GM21423 (cell line): Measurements from ENCODE around the gene PABPN1L.

Source experiments
- ATAC-seq: cut with Tn5 transposase; IDR thresholded peaks from one replicate; pipeline ENCODE4 v1.9.1; 2021; ENCODE audit warnings: mild to moderate bottlenecking, moderate library complexity; ENCODE audit not compliant: unreplicated experiment

Gene PABPN1L

DNA sequence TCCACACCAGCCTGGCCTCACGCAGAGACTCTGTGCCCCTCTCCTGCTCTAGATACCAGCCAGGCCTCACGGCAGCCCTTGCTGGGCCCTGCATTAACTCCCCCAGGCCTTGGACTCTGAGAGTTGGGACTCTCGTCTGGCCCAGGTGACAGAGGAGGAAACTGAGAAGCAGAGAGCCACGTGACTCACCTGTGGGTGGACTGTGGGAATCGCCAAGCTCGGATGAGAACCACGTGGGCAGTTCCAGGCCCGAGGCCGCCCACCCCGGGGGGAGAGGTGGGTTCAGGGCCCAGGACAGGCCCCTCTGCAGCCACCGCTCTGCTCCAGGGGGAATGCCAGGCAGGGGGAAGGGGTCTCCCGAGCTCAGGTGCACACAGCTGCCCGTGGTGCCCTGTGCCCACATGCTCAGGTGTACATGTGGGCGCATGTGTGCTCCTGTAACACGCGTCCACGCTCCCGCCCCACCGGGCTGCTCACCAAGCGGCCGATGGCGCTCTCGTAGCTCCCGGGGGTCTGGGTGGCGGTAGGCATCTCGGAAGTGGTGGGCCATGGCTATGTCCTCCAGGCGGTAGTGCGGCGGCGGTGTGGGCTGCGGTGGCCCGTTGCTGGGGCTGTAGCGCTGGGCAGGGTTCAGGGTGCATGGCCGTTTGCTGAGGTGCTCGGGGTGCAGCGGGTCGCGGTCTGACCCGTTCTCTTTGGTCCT lies 18.3 kb upstream of the PABPN1L start:
- ATAC-seq: no peak

DNA sequence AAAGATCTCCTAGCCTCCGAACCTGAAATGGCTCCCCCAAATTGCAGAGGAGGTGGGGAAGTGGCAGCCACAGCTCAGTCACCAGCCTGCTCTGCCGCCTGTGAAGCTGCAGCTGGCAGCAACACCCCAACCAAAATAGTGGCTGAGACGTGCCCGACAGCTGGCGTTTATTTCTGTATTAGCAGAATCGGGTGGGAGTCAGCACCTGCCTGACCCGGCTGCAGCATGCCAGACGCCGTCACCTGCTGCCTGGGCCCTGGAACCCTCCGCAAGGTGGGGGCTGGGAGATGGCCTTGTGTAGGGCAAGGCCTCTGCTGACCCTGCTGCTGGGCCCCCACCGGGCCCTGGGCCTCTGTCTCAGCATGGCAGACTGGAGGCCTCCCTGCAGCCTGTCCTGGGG lies 17.5 kb upstream of the PABPN1L start:
- ATAC-seq: no peak

DNA sequence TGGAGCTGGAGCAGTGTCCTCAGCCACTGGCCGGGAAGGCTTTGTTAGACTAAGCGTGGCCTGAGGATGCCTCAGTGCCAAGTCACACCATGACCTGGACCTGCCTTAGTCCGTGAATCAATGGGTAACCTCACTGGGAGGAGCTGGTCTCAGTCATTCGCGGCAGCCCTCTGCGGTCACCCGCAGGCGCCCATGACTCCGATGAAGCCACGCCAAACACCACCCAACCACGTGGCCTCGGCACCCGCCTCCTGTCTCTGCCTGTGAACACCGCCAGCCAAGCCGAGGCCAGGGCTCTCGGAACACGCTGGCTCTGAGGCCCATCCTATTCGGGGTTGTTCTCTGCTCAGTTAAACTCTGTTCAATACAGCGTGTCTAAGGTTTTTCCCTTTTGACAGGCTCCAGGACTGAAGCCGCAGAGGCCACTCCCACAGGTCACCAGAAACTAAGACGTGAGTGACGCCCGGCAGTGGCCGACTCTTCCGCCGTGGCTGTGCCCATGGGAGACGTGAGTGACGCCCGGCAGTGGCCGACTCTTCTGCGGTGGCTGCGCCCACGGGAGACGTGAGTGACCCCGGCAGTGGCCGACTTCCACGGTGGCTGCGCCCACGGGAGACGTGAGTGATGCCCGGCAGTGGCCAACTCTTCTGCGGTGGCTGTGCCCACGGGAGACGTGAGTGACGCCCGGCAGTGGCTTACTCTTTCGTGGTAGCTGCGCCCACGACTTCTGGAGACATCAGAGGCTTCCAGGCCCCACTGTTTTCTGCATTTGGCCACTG lies 16.8 kb upstream of the PABPN1L start:
- no peak for ATAC-seq

- ATAC-seq: no peak
Measured at GRCh38 chr16:88882358-88883030, 16.0 kb upstream of the PABPN1L start.

- no peak for ATAC-seq
Measured at GRCh38 chr16:88881675-88882357, 15.4 kb upstream of the PABPN1L start.

GRCh38 chr16:88881007-88881615 lies 14.7 kb upstream of the PABPN1L start:
- ATAC-seq: no peak

DNA sequence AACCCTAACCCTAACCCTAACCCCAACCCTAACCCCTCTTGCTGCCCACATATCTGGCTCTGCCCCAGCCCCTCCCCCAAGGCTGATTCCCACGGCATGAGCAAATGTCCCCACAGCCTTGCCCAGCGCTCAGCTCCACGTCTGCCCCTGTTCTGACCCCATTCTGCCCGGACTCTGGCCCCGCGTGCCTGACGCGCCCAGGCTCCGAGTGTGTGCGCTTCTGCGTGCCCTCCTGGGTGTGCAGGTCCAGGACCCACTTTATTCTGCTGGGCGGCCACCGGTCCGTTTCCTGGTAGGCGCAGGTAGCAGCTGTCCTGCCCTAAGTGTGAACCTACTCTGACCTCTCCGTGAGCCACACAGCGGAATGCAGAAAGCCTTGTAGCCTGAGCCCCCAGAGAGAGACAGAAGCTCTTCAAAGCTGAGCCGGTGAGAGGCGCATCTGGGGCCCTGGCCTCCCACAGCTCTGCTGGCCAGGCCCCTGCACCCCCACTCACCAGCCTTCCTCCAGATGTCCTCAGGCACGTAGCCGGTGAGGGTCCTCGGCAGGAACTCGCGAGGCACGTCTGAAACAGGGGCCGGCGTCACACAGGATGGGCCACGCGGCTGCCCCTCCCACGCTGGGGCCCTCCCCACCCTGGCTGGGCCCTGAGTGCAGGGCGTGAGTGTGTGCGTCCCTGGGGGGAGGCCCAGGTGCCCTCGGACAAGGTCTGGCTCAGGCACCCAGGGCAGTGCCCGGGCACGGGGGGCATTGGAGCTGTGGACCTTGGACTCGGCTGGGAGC lies 14.0 kb upstream of the PABPN1L start:
- no peak for ATAC-seq

- ATAC-seq: no peak
Measured at GRCh38 chr16:88879788-88880055, 13.3 kb upstream of the PABPN1L start.

DNA sequence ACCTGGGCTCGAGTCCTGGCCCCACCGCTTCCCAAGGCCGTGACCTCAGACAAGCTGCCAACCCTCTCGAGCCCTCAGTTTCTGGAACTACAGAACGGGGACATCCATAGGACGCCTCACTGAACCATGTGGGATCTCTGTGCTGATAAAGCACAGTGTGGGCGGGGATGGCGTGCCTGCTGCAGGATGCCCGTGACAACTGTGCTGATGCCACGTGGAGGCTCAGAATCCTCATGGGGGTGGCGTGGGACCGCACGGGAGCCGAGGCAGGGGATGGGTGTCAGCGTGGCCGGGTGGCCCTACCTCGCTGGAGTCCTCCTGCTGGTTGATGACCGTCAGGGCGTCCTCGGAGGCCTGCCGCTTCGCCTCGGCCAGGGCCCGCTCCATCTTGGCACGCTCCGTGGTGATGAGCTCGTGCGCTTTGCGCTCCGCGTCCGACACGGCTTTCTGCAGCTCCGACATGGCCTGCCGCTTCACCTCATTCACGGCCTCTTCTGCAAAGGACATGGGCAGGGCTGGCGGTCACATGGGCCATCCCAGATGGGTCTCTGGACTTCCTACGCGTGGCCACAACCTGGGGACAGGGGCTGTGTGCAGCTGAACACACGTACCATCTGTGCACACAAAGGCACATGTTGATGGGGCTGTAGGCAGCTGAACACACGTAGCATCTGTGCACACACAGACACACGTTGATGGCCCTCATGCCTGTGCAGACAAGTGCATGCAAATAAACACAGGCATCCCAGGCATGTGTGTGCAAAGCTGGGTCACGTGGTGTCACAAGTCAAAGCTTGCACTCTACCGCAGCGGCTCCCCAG lies 12.7 kb upstream of the PABPN1L start:
- ATAC-seq: no peak

- ATAC-seq: no peak
Measured at GRCh38 chr16:88878356-88878755, 11.9 kb upstream of the PABPN1L start.

DNA sequence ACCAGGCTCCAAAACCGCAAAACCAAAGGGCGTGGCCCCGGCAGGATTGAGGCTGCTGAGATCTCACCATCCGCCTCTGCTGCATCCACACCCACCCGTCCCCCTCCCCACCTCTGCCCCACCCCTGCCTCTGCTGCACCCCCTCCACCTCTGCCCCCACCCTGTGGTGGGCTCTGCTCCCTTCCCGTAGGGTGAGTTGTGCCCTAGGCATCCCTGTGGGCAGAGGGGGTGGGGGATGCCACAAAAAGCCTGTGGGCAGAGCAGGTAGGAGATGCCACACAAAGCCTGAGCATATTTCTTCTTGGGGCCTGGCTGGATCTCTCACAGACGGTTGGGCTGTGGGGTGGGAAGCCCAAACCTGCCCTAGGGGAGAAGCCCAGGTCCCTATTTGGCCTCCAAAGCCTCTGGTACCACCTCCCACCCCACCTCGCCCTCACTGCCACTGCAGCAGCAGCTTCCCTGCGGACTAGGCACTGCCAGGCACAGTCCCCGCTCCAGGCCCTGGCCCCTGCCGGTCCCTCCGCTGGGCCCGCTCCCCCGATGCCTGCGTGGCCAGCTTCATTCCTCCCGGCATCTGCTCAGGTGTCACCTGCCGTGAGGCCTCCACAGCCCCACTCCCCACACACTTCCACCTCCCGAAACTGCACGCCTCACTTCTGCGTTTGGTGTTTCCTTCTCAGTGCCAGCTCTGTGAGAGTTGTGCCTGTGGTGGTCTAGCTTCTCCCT lies 11.3 kb upstream of the PABPN1L start:
- ATAC-seq: no peak

DNA sequence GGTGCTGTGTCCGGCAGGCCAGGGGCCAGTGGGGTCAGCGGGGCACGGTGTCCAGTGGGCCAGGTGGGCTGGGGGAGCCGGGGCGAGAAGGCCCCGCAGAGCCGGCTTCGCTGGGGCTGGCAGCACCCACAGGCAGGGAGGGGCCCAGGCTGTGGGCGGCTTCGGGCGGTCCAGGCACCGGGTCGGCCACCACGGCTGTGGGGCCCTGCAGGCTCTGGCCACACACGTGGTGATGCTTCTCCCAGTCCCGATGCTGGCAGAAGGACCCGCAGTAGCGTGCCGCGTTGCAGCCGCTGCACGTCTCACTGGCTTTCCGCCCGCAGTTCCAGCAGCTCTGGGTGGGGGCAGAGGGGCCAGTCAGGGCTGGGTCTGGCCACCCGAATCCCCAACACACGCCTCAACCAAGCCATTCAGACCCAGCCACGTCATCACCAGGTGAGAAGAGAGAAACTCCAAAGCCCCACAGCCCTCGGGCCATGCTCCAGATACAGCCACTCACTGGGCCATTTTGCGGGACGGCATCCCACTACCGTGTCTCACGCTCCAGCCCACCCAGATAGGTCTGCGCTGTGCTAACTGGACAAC lies 10.6 kb upstream of the PABPN1L start:
- no peak for ATAC-seq

DNA sequence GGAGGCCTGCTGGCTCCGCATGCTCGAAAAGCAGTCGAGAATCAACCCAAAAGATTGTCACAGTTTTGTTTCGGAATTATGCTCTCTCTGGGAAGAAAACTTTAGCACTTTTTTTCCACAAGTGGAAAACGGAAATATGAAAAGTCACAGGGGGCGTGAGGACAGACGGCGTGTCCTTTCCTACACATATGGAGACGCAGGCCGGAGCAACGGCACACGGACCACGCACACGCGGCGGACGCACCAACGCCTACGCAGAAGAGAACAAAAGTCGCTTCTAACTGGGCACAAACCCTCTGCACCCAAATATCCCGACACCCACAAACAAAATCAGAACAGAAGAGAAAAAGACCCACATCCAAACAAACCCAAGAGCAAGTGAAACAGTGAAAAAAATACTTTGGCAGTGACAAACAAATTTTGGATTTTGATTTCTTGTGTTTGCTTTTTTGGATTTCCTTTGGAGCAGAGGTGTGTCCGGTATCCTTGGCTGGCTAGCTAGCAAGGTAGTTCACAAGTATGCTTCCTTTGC lies 9.3 kb upstream of the PABPN1L start:
- ATAC-seq: no peak

- ATAC-seq: no peak
Measured at GRCh38 chr16:88874938-88875599, 8.6 kb upstream of the PABPN1L start.

DNA sequence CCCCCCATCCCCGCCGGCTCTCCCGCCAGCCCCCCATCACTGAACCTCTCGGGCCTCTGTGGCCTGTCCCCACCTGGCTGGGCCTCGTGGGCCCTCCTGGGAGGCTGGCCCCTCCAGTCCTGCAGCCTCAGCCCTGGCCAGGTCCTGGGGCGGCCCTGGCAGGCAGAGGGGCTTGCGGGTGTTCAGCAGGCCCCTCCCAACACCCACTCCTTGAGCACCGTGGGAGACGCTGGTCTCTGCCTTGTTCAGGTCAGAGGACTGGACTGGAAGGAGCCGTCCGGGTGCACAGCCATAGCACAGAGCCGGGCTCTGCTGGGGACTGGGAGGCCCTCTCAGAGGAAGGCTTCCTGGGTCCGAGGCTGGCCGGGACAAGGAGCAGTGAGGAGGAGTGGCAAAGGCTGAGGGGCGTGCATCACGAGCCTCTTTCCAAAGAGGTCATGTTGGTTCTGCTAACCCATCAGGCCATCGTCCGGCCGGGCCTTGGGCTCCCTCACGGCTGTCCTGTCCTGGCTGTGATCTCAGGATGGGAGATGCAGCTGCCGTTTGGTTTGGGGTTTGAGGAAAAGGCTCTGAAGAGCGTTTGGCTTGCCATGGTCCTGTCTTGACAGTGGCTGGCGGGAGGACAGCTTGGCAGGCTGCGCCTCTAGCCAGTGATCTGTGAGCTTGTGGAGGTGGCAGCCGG lies 6.3 kb upstream of the PABPN1L start:
- no peak for ATAC-seq

- no peak for ATAC-seq
Measured at GRCh38 chr16:88871730-88872416, 5.4 kb upstream of the PABPN1L start.

DNA sequence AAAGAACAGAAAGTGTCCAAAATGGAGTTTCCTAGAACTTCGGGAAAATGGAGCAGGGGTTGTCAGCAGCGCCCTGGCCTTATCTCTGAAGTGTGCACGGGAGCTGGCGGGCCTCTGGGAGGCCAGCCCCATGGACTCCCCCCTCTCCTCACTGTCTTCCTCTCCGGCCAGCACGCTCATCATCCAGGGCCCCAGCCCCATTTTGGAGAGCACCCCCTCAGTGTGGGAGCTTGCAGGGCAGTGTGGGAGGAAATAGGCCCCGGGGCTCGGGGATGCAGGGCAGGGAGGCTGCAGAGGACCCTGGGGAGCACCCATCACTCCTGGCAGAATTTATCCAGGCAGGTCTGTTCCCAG lies 4.9 kb upstream of the PABPN1L start:
- no peak for ATAC-seq
